ENCODE measurements around the gene EPS8. TPM values are rescaled to one million over a fixed set of nuclear protein-coding genes. Genes with fewer than 3 reads are reported as not detected.

The EPS8 gene
- total RNA-seq: 100 to 1,000 TPM in 1 of 4 donors, 10 to 100 TPM in 3; 54.4 to 120 (median 78.7) TPM

DNA sequence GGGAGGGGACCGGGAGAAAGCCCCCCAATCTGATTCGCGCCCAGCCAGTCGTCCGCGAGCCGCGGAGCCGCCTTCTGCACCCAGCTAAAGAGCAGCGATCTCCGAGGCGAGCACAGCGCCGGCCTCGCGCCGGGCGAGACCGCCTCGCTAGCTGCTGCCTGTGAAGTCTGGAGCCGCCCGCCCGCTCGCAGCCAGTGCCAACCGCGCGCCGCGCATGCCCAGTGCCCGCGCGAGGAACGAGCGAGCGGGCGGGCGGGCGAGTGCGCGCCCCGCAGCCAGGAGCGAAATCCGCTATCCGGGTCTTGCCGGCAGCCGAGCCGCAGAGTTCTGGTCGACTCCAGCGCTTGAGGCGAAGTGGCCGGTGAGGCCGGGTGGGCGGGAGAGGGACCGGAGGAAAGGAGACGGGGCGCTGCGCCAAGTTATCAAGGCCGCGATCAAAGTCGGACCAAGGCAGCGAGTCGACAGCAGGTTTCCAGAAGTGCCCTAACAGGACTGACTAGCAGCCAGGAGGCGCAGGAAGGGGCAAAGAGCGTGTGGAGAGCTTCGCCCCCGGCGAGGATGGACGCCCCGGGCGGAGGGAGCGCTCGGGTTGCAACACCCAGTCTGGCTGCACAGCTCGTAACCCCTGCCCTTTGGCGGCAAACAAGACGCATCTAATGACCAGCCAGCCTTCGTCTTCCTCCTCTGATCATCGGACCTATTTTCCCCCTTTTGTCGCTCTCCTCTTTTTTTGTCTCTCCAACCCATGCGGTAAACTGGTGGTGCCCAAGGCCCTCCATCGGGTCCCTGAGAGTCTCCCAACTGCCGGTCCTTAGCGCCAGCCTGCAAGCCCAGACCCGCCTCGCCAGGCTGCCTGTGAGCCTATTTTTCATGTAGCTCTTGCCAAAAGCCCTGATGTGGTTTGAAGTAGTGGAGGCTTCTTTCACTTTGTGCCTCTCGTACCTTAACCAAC, at the start of gene EPS8:
Gene EPS8, minus strand, starts transcription at position 169 of the 952 bp plus-strand sequence. CDS start 106,437 bp downstream, outside the sequence.
- H3K4me3 ChIP-seq: peak within 1 kb of the TSS; percentile 68 to 96 (median 84)
- intact Hi-C loops (cut with DNase I): loop anchor here (5.0 to 10.0 kb wide), 5 partner anchors 62 to 515 kb away; no protein-coding TSS in a partner anchor
- 7% methylated on average over 16 of the region's 85 CpGs for WGBS
- H3K27me3 ChIP-seq: no peaks in the 10 kb centered on the region
- peaks cover 0 to 27% (median 17%) of the 10 kb centered on the region in 4 donors for H3K4me1 ChIP-seq
- H3K36me3 ChIP-seq: no peaks in the 10 kb centered on the region
- no peaks in the 10 kb centered on the region for H3K9me3 ChIP-seq
- DNase-seq (ENCODE audit: extremely low spot score): peak; percentile 96
- peak within 1 kb of the TSS; percentile 86 to 94 (median 93) for H3K27ac ChIP-seq (replicated peaks in 1 of 4)
- TF ChIP-seq POLR2A (IDR thresholded peaks at IDR 0.05; ENCODE audit: low read depth) (peak; percentile 54), EP300 (IDR thresholded peaks at IDR 0.05) (no peak), POLR2AphosphoS5 (IDR thresholded peaks at IDR 0.05) (peak; percentile 86 to 95)
- TF ChIP-seq, protein P1, sequence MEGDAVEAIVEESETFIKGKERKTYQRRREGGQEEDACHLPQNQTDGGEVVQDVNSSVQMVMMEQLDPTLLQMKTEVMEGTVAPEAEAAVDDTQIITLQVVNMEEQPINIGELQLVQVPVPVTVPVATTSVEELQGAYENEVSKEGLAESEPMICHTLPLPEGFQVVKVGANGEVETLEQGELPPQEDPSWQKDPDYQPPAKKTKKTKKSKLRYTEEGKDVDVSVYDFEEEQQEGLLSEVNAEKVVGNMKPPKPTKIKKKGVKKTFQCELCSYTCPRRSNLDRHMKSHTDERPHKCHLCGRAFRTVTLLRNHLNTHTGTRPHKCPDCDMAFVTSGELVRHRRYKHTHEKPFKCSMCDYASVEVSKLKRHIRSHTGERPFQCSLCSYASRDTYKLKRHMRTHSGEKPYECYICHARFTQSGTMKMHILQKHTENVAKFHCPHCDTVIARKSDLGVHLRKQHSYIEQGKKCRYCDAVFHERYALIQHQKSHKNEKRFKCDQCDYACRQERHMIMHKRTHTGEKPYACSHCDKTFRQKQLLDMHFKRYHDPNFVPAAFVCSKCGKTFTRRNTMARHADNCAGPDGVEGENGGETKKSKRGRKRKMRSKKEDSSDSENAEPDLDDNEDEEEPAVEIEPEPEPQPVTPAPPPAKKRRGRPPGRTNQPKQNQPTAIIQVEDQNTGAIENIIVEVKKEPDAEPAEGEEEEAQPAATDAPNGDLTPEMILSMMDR (IDR thresholded peaks at IDR 0.05): peak in 2 of 3 experiments; percentile 6 to 15

DNA sequence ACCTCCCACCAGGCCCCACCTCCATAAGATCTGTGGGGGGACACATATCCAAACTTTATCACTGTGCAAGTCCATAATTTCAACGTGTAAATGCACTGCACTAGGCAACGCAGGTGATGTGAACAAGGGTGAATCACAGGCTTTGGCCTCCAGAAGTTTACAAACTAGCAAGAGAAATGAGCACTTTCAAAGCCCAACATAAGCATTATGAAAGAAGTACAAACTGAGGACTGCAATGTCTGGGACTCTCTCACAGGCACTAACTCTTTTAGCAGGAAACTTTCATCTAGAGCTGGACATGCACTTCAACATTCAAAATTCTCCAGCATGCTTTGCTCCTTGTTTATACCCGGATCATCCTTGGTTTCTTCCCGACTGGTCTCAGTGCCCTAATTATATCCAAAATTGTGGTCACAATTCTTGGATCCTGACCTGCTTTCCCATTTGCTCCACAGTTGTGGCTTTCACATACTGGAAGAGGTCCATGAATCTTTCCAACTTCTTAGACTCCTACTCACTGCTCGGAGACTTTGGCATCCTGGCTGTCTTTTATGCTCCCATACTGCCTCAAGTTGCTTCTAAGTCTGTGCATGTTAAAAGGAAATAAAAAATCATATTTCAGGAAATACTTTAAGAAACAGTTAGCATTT, 48.1 kb upstream of the EPS8 start:
- Histone ChIP-seq H3K27me3 (no peaks in the 10 kb centered on the region), H3K4me1 (peaks cover 0 to 3% (median 0%) of the 10 kb centered on the region in 4 donors), H3K9me3 (no peaks in the 10 kb centered on the region), H3K36me3 (no peaks in the 10 kb centered on the region), H3K27ac (replicated peaks in 1 of 4) (no peak overlapping the region), H3K4me3 (no peak overlapping the region)
- TF ChIP-seq EP300 (IDR thresholded peaks at IDR 0.05): no peak
- 59% methylated on average over 5 of the region's 5 CpGs for WGBS
- intact Hi-C loops (cut with DNase I): no loop called here
- DNase-seq (ENCODE audit: extremely low spot score): peak; percentile 72

DNA sequence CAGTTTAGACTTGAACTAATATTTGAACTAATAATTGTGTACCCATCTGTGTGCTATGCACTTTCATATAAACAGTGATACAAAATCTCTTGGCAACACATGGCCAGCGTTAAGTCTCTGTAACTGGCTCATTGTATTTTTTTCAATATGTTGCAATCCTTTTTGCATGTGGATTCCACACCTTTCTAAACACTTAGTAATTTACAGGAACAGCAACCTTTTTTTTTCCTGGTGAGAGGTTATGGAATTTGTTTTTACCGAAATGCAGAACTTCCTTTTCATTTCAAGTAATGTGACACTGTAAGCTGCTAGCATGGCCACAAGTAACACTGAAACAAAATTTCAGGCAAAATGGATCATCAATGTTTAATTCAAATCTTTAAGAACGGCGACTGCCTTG, 45.4 kb upstream of the EPS8 start:
- peaks cover 0 to 3% (median 0%) of the 10 kb centered on the region in 4 donors for H3K4me1 ChIP-seq
- no peak overlapping the region for H3K4me3 ChIP-seq
- no peaks in the 10 kb centered on the region for H3K27me3 ChIP-seq
- intact Hi-C loops (cut with DNase I): no loop called here
- H3K9me3 ChIP-seq: no peaks in the 10 kb centered on the region
- no peaks in the 10 kb centered on the region for H3K36me3 ChIP-seq
- H3K27ac ChIP-seq (replicated peaks in 1 of 4): no peak overlapping the region
- 79% methylated on average over 4 of the region's 4 CpGs for WGBS
- peak; percentile 4 for DNase-seq (ENCODE audit: extremely low spot score)
- TF ChIP-seq POLR2AphosphoS5 (IDR thresholded peaks at IDR 0.05) (no peak), EP300 (IDR thresholded peaks at IDR 0.05) (no peak), POLR2A (IDR thresholded peaks at IDR 0.05; ENCODE audit: low read depth) (no peak)
- TF ChIP-seq, protein P1 (IDR thresholded peaks at IDR 0.05): no peak

DNA sequence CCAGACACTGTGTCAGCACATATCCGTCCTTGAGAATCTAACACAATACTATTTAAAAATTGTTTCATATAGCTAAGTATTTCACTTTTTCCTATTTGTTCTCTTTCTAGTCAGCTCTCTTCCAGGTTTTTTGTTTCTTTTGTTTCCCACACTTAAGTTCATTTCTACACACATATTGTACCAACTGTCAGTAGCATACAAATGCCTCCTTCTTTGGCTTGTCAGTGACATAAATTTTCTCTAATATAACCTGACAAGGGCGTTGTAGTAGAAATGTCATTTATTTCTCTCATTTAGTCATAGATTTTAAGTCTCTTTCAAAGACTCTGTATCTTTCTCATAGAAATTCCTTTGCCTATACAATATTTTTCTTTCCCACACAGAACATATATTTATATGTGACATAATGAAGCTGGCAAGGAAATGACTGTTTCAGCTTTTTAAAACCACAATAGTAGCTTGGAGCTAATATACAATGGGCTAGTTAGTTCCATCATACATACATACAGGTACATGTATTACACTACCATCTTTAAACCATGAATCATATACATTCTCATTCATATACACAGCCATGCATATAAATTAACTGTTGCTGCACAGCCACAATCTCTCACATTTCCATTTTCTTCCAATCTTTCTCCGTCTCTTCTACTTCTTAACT, 42.3 kb upstream of the EPS8 start:
- TF ChIP-seq, protein P1 (IDR thresholded peaks at IDR 0.05): no peak
- TF ChIP-seq POLR2AphosphoS5 (IDR thresholded peaks at IDR 0.05): no peak
- no peak for TF ChIP-seq POLR2A (IDR thresholded peaks at IDR 0.05; ENCODE audit: low read depth)
- TF ChIP-seq EP300 (IDR thresholded peaks at IDR 0.05): no peak
- no peaks in the 10 kb centered on the region for H3K27me3 ChIP-seq
- no peaks in the 10 kb centered on the region for H3K36me3 ChIP-seq
- no peak overlapping the region for H3K27ac ChIP-seq (replicated peaks in 1 of 4)
- H3K9me3 ChIP-seq: no peaks in the 10 kb centered on the region
- intact Hi-C loops (cut with DNase I): no loop called here
- whole genome bisulfite sequencing: 90% methylated on average over 3 of the region's 3 CpGs
- H3K4me3 ChIP-seq: no peak overlapping the region
- DNase-seq (ENCODE audit: extremely low spot score): no peak
- no peaks in the 10 kb centered on the region for H3K4me1 ChIP-seq
